Activated T-cell treated with anti-CD3 and anti-CD28 coated beads for 48 hours (primary cell): ENCODE data around the gene SHISA6.

Source experiments
- DNase-seq: peaks from one replicate; pipeline ENCODE4 v3.0.0-alpha.2; 2020; ENCODE audit warnings: low read depth

The SHISA6 gene

GRCh38 chr17:11459861-11460331 lies 218.9 kb downstream of the SHISA6 start:
- no peak for DNase-seq

DNA sequence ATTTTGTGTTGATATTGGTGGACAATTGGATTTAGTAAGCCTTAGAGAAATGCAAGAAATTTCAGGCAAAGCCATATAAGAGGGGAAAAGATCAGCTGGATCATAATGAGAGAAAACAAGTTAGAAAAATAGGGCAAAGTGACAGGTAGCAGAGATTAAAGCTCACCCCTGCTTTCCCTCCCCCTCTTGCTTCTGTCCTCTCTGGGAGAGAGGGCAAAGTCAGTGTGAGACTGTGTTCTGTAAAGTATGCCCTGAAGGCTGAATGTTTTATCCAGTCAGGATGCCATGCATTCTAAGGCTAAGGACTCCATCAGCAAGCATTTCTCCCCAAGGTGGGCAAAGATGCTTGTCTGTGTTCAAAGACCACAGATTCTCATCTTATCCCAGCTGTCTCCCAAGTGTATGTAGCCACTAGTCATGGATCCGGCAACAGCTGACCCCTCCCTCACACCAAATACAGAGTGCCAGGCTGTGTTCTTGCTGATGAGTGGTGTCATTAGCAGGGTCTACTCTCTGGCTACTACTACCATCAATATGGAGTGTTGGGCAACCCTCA lies 221.1 kb downstream of the SHISA6 start:
- DNase-seq = no peak

GRCh38 chr17:11467639-11468038 lies 226.6 kb downstream of the SHISA6 start:
- no peak for DNase-seq

- DNase-seq = no peak
Measured at GRCh38 chr17:11485336-11486100, 244.5 kb downstream of the SHISA6 start.

GRCh38 chr17:11486101-11486867 lies 245.3 kb downstream of the SHISA6 start:
- no peak for DNase-seq

- DNase-seq = no peak
Measured at GRCh38 chr17:11486868-11487310, 245.9 kb downstream of the SHISA6 start.

GRCh38 chr17:11487469-11487868 lies 246.5 kb downstream of the SHISA6 start:
- no peak for DNase-seq

- DNase-seq = no peak
Measured at GRCh38 chr17:11488407-11488806, 247.4 kb downstream of the SHISA6 start.

GRCh38 chr17:11490171-11490755 lies 249.2 kb downstream of the SHISA6 start:
- DNase-seq = no peak

GRCh38 chr17:11492511-11492910 lies 251.5 kb downstream of the SHISA6 start:
- DNase-seq = no peak

GRCh38 chr17:11493936-11494335 lies 252.9 kb downstream of the SHISA6 start:
- DNase-seq = no peak

DNA sequence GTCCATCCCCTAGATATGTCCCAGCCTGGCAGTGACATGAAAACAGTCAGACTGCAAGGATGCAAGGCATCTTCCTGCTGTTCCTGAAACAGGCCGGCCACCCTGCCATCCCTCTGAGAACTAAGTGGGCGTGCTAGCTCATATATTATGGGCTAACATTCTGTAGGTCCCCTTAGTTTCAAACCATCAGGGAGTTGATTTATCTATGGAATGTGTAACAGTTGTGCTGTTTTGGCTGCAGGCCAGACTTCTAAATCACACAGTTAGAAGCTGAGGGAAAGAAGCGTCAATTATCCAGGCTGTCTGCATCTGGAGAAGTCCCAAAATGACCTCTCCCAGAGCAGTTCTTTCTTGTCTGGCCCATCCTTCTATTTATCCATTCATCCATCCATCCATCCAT lies 254.6 kb downstream of the SHISA6 start:
- DNase-seq = no peak

DNA sequence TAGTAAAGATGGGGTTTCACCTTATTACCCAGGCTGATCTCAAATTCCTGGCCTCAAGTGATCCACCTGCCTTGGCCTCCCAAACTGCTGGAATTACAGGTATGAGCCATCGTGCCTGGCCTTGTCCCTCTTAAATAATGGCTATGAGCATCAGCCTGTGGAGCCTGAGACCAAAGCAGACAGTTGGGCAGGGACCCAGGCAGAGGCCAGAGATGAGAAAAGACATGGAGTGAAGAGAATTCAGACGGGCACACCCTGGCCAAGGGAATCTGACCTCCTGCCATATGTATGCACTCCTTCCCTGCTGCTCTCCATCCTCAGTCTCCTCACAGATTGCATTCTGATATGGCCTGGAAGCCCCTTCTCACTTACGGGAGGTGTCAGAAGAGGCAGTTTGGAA lies 258.9 kb downstream of the SHISA6 start:
- DNase-seq = no peak

DNA sequence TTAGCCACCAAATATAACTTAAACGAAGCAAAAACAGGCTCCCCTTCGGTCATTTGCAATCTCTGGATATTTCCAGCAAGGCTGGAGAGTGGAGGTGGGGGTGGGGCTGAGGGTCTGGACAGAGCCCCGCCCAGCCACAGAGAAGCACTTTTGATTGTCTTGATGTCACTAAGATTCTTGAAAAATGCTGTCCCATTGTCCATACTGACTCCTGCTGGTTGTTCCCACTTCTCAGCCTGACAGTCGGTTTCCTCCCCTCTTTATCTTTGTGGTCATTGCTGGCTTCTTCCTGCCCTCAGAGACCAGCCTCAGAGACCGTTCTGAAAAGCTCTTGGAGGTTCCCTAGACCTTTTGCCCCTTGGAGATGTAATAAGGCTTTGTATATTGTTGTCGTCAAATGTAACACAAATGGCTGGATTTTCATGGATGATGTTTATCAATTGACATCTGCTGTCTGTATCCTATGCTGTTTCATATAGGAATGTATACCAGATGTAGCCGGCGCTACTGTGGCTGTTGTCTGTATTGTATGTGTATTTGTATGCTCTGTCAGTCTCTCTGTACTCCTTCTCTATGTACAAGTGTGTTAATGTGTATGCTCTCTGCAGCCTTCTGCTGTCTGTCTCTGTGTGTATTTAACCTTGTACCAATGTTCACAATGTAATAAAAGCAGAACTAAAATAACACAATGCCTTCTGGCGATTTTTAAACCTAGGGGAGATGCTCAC lies 262.5 kb downstream of the SHISA6 start:
- no peak for DNase-seq

DNA sequence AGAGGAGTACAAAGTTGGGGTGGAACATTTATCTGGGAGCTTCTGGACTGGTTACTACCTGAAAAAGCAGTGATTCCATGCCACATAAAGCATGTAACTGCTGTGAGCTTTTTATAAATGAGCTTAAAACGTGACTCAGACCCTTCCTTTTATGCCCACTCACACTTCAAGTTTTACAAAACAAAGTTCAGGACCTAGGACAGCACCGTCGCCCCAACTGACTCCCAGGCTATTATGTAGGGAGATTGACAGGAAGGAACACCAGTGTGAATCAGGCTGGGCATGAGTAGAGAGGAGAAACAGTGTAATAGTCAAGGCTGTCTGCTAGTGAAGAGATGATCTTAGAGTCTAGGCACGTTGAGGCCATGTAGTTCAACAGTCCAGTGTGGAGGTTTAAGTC lies 265.6 kb downstream of the SHISA6 start:
- DNase-seq = no peak

GRCh38 chr17:11511696-11512095 lies 270.7 kb downstream of the SHISA6 start:
- no peak for DNase-seq

DNA sequence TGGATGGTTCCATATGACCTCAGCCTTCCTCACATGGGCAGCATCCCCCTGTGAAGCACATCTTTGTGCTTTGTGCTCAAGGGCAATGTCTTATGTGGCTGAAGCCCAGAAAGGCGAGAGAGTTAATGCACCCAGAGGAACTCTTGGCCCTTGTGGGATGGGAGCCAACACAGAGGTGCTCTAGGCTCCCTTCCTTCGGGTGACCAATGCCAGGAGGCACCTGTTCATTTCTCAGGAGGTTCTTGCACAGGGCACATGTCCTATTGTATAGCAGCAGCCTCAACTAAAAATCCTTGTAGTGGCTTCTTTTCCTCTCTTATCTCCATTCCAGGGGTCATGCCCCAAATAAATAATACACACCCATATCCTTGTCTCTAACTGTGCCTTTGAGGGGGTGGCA lies 273.6 kb downstream of the SHISA6 start:
- DNase-seq = no peak

- DNase-seq = no peak
Measured at GRCh38 chr17:11514981-11515680, 274.1 kb downstream of the SHISA6 start.

GRCh38 chr17:11515901-11516300 lies 274.9 kb downstream of the SHISA6 start:
- no peak for DNase-seq

- DNase-seq = no peak
Measured at GRCh38 chr17:11535231-11535630, 294.2 kb downstream of the SHISA6 start.

- no peak for DNase-seq
Measured at GRCh38 chr17:11538366-11538765, 297.4 kb downstream of the SHISA6 start.
